Measurements from ENCODE around the gene ALK.
"Not testable (repeated sequence)": the region's sequence is repeated elsewhere in the genome, so short reads cannot be mapped to it uniquely, and the experiment has no call there.

The ALK gene

GRCh38 chr2:29841386-29842004 is 79.9 kb downstream of the ALK start:
- DNase-seq (ENCODE audit: low read depth) = peak; percentile 3

- no peak for DNase-seq (ENCODE audit: low read depth)
These were observed 82.1 kb downstream of the ALK start for GRCh38 chr2:29839306-29839705.

GRCh38 chr2:29837925-29838324 is 83.5 kb downstream of the ALK start:
- no peak for DNase-seq (ENCODE audit: low read depth)

GRCh38 chr2:29834624-29835023 is 86.8 kb downstream of the ALK start:
- no peak for DNase-seq (ENCODE audit: low read depth)

- DNase-seq (ENCODE audit: low read depth) = no peak
These were observed 87.3 kb downstream of the ALK start for GRCh38 chr2:29834036-29834540.

GRCh38 chr2:29831560-29831959 is 89.8 kb downstream of the ALK start:
- DNase-seq (ENCODE audit: low read depth) = no peak

GRCh38 chr2:29829841-29830240 is 91.5 kb downstream of the ALK start:
- DNase-seq (ENCODE audit: low read depth) = no peak

GRCh38 chr2:29824145-29824544 is 97.2 kb downstream of the ALK start:
- DNase-seq (ENCODE audit: low read depth) = not testable (repeated sequence)

- no peak for DNase-seq (ENCODE audit: low read depth)
These were observed 99.8 kb downstream of the ALK start for GRCh38 chr2:29821591-29821990.

- DNase-seq (ENCODE audit: low read depth) = no peak
These were observed 101.8 kb downstream of the ALK start for GRCh38 chr2:29819570-29819969.

- DNase-seq (ENCODE audit: low read depth) = no peak
These were observed 103.3 kb downstream of the ALK start for GRCh38 chr2:29817801-29818680.

GRCh38 chr2:29817299-29817698 is 104.1 kb downstream of the ALK start:
- DNase-seq (ENCODE audit: low read depth) = no peak

GRCh38 chr2:29816651-29817050 is 104.7 kb downstream of the ALK start:
- DNase-seq (ENCODE audit: low read depth) = no peak

- DNase-seq (ENCODE audit: low read depth) = no peak
These were observed 110.0 kb downstream of the ALK start for GRCh38 chr2:29811378-29811777.

- DNase-seq (ENCODE audit: low read depth) = no peak
These were observed 110.4 kb downstream of the ALK start for GRCh38 chr2:29810956-29811355.

GRCh38 chr2:29808321-29808720 is 113.1 kb downstream of the ALK start:
- DNase-seq (ENCODE audit: low read depth) = no peak

GRCh38 chr2:29807082-29807481 is 114.3 kb downstream of the ALK start:
- no peak for DNase-seq (ENCODE audit: low read depth)

- DNase-seq (ENCODE audit: low read depth) = no peak
These were observed 114.9 kb downstream of the ALK start for GRCh38 chr2:29806461-29806860.

GRCh38 chr2:29804671-29805070 is 116.7 kb downstream of the ALK start:
- DNase-seq (ENCODE audit: low read depth) = no peak

- DNase-seq (ENCODE audit: low read depth) = no peak
These were observed 117.8 kb downstream of the ALK start for GRCh38 chr2:29803537-29803936.

GRCh38 chr2:29802986-29803385 is 118.4 kb downstream of the ALK start:
- no peak for DNase-seq (ENCODE audit: low read depth)

- DNase-seq (ENCODE audit: low read depth) = no peak
These were observed 121.8 kb downstream of the ALK start for GRCh38 chr2:29799628-29800027.

GRCh38 chr2:29797916-29798315 is 123.5 kb downstream of the ALK start:
- no peak for DNase-seq (ENCODE audit: low read depth)

Measured in fibroblast of gingiva (primary cell).